ENCODE results near the gene CSTPP1.

DNA sequence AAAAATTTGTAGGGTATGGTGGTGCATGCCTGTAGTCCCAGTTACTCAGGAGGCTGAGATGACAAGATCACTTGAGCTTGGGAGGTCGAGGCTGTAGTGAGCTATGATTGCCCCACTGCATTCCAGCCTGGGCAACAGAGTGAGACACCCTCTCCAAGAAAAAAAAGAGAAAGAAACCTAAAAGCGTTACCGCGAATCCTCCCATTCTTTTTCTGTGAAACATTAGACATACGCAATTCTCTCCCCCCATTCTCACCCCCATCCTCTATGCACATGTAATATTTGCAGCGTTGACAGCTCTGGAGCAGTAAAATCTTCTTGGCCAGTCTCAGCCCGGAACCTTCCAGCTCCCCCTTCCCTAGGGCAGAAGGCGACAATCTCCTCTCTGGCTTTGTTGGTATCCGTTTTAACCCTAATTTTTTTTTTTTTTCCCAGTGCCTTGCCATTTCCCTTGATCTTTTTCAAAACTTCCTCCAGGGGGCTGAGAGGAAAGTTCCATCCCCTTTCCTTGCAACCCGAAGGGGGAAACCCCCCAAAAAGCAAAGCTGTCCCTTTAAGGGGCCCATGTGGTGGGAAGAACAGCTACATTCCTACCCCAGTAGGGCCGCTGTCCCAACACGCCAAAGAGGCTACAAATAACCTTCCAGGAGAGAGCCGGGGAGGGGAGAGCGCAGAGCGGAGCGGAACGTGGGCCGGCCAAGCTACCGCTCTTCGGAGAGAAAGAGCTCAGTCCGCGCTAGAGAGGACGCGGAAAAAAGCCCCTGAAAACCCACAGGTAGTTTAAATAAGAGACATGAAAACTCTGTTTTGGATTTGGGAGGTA lies 20.1 kb upstream of the CSTPP1 start:
- TF ChIP-seq, protein P1, sequence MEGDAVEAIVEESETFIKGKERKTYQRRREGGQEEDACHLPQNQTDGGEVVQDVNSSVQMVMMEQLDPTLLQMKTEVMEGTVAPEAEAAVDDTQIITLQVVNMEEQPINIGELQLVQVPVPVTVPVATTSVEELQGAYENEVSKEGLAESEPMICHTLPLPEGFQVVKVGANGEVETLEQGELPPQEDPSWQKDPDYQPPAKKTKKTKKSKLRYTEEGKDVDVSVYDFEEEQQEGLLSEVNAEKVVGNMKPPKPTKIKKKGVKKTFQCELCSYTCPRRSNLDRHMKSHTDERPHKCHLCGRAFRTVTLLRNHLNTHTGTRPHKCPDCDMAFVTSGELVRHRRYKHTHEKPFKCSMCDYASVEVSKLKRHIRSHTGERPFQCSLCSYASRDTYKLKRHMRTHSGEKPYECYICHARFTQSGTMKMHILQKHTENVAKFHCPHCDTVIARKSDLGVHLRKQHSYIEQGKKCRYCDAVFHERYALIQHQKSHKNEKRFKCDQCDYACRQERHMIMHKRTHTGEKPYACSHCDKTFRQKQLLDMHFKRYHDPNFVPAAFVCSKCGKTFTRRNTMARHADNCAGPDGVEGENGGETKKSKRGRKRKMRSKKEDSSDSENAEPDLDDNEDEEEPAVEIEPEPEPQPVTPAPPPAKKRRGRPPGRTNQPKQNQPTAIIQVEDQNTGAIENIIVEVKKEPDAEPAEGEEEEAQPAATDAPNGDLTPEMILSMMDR (IDR thresholded peaks at IDR 0.05; ENCODE audit: low read length), result peak; percentile 28
- no peak for TF ChIP-seq EZH2 (IDR thresholded peaks at IDR 0.05; ENCODE audit: borderline replicate concordance, low read length)

Data from OCI-LY1 (cell line).